ENCODE data around the gene KIF1B. TPM values are rescaled to one million over a fixed set of nuclear protein-coding genes. Genes with fewer than 3 reads are reported as not detected.

KIF1B gene
- total RNA-seq, 1 experiment from 2014 or later = 57.7 TPM

GRCh38 chr1:10306435-10306834 lies 96.1 kb downstream of the KIF1B start:
- Histone ChIP-seq H3T11ph (ENCODE audit: low read length) (no peak overlapping the region), H2AK5ac (ENCODE audit: insufficient read length, low read length) (no peak overlapping the region), H3K79me2 (ENCODE audit: insufficient read depth, low read length) (no peaks in the 10 kb centered on the region), H3K56ac (ENCODE audit: insufficient read length, low read depth, low read length) (no peak overlapping the region), H3K9me3 (ENCODE audit: control insufficient read depth, low read depth, low read length) (no peaks in the 10 kb centered on the region), H2BK20ac (ENCODE audit: low read depth, low read length, poor library complexity, severe bottlenecking) (no peak overlapping the region), H4K5ac (ENCODE audit: insufficient read length, low read depth, low read length) (no peak overlapping the region), H3K27ac (ENCODE audit: insufficient read length, low read depth, low read length) (no peak overlapping the region), H3K4me1 (ENCODE audit: insufficient read depth, low read length) (no peaks in the 10 kb centered on the region), H3K4ac (ENCODE audit: low read depth, low read length) (no peak overlapping the region), H4K20me1 (ENCODE audit: control insufficient read depth, insufficient read depth, insufficient read length) (no peaks in the 10 kb centered on the region), H4K8ac (replicated peaks; ENCODE audit: insufficient read length, low read depth, low read length) (no peak overlapping the region), H3K23ac (ENCODE audit: insufficient read length, low read depth, low read length) (no peak overlapping the region), H2BK120ac (ENCODE audit: low read depth, low read length, poor library complexity, severe bottlenecking) (no peak overlapping the region), H3K18ac (ENCODE audit: insufficient read length, low read depth, low read length) (no peak overlapping the region), H3K27me3 (ENCODE audit: insufficient read depth, low read length) (no peaks in the 10 kb centered on the region), H3K14ac (ENCODE audit: insufficient read depth, low read length) (no peak overlapping the region), H3K23me2 (ENCODE audit: insufficient read length, low read depth, low read length, poor library complexity, severe bottlenecking) (no peaks in the 10 kb centered on the region), H3K79me1 (ENCODE audit: insufficient read depth, low read depth, low read length, poor library complexity, severe bottlenecking) (peaks cover 3% of the 10 kb centered on the region), H2BK12ac (ENCODE audit: insufficient read length, low read depth, low read length) (no peak overlapping the region), H2BK15ac (ENCODE audit: low read depth, low read length) (no peak overlapping the region), H4K91ac (ENCODE audit: insufficient read length, low read depth, low read length) (no peak overlapping the region), H2BK5ac (ENCODE audit: insufficient read length, low read length) (no peak overlapping the region), H3K4me2 (ENCODE audit: insufficient read depth, insufficient read length, low read length) (no peak overlapping the region), H3K9ac (ENCODE audit: extremely low read depth, insufficient read length, low read length) (no peak overlapping the region), H2AFZ (ENCODE audit: low read length) (no peak overlapping the region)
- TF ChIP-seq, protein P1, sequence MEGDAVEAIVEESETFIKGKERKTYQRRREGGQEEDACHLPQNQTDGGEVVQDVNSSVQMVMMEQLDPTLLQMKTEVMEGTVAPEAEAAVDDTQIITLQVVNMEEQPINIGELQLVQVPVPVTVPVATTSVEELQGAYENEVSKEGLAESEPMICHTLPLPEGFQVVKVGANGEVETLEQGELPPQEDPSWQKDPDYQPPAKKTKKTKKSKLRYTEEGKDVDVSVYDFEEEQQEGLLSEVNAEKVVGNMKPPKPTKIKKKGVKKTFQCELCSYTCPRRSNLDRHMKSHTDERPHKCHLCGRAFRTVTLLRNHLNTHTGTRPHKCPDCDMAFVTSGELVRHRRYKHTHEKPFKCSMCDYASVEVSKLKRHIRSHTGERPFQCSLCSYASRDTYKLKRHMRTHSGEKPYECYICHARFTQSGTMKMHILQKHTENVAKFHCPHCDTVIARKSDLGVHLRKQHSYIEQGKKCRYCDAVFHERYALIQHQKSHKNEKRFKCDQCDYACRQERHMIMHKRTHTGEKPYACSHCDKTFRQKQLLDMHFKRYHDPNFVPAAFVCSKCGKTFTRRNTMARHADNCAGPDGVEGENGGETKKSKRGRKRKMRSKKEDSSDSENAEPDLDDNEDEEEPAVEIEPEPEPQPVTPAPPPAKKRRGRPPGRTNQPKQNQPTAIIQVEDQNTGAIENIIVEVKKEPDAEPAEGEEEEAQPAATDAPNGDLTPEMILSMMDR (conservative IDR thresholded peaks at IDR 0.05) = no peak
- Mint-ChIP-seq H3K27ac (no peak overlapping the region), H3K4me1 (peaks cover 10% of the 10 kb centered on the region in 2 experiments), H3K9me3 (no peaks in the 10 kb centered on the region), H3K36me3 (ENCODE audit: insufficient read depth in 1 of 3, low read depth in 3 of 3) (peaks cover 9 to 34% (median 31%) of the 10 kb centered on the region in 3 experiments; a peak in 6 of 7 replicates), H3K4me3 (no peak overlapping the region), H3K27me3 (ENCODE audit: low read depth) (no peaks in the 10 kb centered on the region)
- WGBS (ENCODE audit: extremely low coverage, insufficient read length, low lambda C conversion rate) = no CpG with 5 or more reads among the region's 2 CpGs
- DNase-seq = no peak
